Left ventricle myocardium superior (tissue), 1 donor: ENCODE results near the gene SLC27A2. TPM values are rescaled to one million over a fixed set of nuclear protein-coding genes. Genes with fewer than 3 reads are reported as not detected.
"Not testable (repeated sequence)": the region's sequence is repeated elsewhere in the genome, so short reads cannot be mapped to it uniquely, and the experiment has no call there.

Experiments used
- ATAC-seq: fragments of 200-7000 bp; cut with Tn5 transposase; one replicate; pipeline ENCODE4 v1.9.1; 2020; ENCODE audit warnings: mild to moderate bottlenecking, moderate library complexity
- DNase-seq: peaks from one replicate; pipeline ENCODE4 v3.0.0-alpha.2; 2020
- intact Hi-C: fragments of 100-400 bp; cut with micrococcal nuclease; formaldehyde crosslinking; loops from one replicate; pipeline ENCODE4 v1.11.0; 2022
- long read RNA-seq: library from polyadenylated mRNA; unstranded; transcript quantifications from one replicate; pipeline ENCODE4 v2.0.0, GENCODE V29; 2021
- total RNA-seq: library from RNA; stranded (reverse); fragmentation: NEBNext Ultra II Directional; extraction: Animal tissue kit (Norgen Biotek cat#: 25700); gene quantifications from one replicate; pipeline ENCODE4 v1.2.1, GENCODE V29; 2021
- donor health status: DM: no; HTN: yes; CAD: no; lungs with severe emphysema.

Gene SLC27A2
- not detected for total RNA-seq
- long read RNA-seq = 0 reads

DNA sequence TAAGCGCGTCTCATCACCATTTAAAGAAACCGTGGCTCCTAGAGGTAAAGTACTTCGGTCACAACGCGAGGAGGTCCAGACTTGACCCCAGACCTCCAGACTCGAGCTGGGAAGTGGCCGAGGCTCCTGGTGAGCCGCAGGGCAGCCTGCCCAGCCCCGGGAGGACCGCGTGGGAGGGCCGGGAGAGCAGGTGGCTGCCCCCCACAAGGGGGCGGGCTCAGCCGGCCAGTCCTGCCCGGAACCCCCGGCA is at the start of gene SLC27A2:
Gene SLC27A2, plus strand, starts transcription at position 228 of the 250 bp plus-strand sequence. CDS start 232 bp downstream, outside the sequence.
- DNase-seq (no peak), ATAC-seq (peak; percentile 66)
- intact Hi-C loops = no loop called here

DNA sequence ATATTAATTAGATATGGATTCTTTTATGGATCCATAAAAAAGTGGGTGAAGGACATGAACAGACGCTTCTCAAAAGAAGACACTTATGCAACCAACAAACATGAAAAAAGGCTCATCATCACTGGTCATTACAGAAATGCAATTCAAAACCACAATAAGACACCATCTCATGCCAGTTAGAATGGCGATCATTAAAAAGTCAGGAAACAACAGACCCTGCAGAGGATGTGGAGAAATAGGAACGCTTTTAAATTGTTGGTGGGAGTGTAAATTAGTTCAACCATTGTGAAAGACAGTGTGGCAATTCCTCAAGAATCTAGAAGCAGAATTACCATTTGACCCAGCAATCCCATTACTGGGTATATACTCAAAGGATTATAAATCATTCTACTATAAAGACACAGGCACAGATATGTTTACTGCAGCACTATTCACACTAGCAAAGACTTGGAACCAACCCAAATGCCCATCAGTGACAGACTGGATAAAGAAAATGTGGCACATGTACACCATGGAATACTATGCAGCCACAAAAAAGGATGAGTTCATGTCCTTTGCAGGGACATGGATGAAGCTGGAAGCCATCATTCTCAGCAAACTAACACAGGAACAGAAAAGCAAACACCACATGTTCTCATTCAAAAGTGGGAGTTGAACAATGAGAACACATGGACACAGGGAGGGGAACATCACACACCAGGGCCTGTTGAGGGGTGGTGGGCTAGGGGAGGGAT is 49.6 kb upstream of the SLC27A2 start:
- DNase-seq, ATAC-seq, intact Hi-C loops: not testable (repeated sequence)

DNA sequence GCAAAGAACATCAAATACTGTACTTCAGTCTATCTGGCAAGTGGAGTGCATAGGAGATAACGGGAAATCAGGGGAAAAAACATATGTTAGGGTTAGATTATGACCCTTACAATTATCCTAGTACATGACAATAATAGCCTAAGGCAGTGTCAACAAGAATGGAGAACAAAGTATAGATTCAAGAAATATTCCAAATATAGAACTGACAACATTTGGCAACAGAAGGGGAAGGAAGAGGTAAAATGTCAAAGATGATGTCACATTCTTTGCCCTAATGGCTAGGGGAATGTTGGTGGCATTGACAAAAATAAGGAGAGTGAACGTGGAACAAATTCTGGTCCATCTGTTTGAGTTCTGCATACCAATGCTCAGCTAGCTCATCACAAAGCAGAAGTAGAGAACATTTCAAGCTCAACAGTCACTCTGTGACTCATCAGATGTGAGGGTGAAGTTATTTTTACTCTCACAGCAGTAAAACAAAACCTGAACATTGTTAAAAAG is 47.4 kb upstream of the SLC27A2 start:
- DNase-seq = no peak
- intact Hi-C loops = no loop called here
- ATAC-seq = peak; percentile 79

DNA sequence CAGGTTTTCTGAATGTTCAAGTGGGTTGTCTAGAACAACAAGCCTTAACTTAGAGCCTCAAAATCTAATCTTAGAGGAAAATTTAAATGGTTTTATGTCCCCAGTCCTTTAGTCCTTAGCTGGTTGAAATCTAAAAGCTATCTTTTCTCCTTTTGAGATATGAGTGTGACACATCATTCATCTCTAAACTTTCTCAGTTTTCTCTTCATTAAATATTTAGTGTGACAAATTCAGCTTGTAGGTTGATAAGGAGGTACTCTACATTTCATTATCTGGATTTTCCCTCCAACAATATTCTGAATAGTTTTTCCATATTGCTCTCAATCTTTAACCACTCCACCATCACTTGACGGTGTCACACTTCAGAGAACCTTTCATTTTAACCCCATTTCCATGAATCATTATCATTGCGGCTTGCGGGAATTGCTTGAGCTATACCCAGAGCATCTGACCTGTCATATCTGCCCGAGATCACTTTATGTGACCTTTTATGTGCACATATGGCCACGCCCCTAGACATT is 46.9 kb upstream of the SLC27A2 start:
- DNase-seq (no peak), ATAC-seq (no peak)
- intact Hi-C loops = no loop called here

DNA sequence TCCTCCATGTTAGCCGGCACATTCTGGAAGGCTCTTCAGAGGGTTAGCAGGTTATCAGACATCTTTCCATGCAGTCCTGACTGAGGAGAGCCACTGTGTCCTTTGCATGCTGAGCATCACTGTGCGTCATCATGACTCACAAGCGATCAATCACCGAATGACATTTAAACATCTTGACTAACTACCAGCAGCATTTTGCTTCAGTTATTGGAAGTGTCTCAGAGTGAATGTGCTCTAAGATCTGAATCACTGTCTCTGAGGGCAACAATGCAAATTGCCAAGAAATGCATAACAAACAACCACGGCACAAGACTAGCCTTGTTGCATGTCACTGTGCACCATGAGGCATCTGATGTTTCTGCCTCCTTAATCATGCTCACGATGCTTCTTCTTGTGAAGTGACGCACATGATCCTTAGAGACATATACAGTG is 44.6 kb upstream of the SLC27A2 start:
- no peak for ATAC-seq
- intact Hi-C loops = no loop called here
- no peak for DNase-seq

DNA sequence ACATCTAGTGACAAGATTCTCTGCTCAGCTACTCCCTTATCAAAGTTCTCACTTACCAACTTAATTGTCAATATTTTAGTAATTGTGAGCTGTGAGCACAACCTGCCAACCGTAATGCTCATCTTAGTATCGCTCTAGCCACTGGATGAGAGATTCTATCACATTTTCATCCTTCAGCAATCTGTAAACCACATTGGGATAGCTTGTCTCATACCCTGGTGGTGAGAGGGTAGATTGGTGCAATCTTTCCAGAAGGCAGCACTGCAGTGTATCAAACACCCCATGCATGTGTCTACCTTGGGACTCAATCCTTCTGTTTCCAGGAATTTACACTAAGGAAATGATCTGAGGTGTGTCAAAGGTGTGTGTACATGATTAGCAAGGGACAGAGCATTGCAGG is 44.1 kb upstream of the SLC27A2 start:
- intact Hi-C loops = no loop called here
- ATAC-seq = no peak
- DNase-seq = no peak

DNA sequence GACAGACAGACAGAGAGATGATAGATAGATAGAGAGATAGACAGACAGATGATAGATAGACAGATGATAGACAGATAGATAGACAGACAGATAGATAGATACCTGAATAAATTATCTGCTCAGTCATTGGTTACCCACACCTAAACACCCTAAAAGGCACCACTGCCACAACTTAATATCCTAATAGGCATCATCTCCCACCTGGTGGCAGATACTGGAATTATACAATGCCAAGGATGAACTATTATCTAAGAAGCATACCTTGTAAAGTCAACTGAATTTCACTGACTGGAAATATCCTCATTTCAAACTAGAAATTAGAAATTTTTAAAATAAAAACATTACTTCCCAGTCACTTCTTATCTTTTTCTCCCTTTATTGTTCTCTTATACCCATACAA is 43.6 kb upstream of the SLC27A2 start:
- intact Hi-C loops = no loop called here
- no peak for ATAC-seq
- no peak for DNase-seq

DNA sequence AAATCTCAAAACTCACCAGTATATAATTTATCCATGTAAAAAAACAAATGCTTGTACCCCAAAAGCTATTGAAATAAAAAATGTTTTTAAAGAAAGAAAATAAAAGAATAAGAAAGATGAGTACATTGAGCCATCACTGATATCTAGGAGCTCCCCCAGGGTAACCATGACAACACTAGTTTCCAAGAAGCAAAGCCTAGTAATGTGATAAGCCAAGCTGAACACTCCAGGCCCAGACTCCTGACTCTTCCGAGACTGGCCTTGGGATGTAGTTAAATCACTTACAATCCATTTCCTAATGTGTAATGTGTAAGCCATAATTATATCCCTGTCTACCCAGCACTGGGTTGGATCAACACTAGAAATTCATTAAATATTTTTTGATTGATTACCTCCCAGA is 41.9 kb upstream of the SLC27A2 start:
- DNase-seq (no peak), ATAC-seq (no peak)
- intact Hi-C loops = loop anchor here (10.0 kb wide), 1 partner anchor 905 kb away; no protein-coding TSS in a partner anchor

DNA sequence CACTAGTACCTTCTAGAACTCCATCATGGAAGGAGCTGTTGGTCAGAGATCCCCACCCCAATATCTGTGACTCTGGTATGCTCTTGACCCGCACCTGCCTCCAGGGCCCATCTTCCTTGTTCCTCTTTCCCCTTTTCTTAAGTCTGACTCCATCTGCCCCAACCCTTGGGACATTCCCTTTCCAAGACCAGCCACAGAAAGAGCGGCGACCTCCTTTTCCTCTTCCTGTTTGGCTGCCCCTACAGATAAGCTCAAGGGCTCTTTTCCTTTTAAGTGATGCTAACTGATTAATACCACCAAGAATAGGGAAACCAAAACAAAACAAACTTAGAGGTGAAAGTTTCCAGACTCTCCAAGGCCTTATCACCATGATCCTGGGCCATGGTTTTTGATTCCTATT is 41.0 kb upstream of the SLC27A2 start:
- intact Hi-C loops = loop anchor here (10.0 kb wide), 1 partner anchor 906 kb away; no protein-coding TSS in a partner anchor
- DNase-seq (no peak), ATAC-seq (no peak)

DNA sequence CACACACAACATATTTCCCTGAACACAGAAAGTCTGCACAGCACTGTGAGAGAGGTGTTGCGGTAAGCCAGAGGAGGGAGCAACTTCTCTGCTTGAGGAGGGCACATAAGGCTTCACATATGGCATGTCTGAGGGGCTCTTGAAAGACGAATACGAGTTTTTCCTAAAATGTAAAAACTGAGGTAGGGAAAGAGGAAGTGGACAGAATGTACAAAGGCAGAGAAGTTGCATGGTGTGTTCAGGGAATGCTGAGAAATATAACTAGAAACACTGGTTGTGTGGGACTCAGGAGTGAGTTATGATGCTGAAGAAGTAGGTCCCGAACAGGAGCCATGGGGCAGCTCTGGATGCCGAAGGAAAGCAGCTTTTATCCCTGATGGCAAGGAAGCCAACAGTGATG is 40.1 kb upstream of the SLC27A2 start:
- intact Hi-C loops = loop anchor here (10.0 kb wide), 1 partner anchor 907 kb away; no protein-coding TSS in a partner anchor
- ATAC-seq (no peak), DNase-seq (no peak)

DNA sequence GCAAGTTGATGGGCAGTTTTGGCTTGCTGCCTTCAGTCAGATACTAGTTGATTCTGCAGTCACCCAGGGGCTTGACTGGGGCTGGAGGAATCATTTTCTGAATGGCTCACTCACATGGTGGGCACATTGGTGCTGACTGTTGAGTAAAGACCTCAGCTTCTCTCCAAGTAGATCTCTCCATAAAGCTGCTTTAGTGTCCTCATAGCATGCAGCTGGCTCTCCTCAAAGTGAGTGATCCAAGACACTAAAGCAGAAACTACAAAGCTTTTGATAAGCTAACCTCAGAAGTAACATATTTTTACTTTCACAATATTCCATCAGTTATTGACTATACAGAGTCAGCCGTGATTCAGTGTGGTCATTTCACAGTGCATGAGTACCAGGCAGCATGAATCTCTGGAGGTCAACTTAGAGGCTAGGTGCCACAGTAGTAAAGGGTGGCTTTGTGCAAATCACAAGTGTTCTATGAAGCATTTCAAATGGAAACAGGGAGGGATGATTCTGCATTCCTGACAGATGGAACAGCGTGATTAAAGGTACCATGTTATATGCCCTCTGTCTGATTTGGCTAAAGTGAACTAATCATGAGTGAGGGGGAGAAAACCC is 38.6 kb upstream of the SLC27A2 start:
- no peak for ATAC-seq
- intact Hi-C loops = loop anchor here (10.0 kb wide), 1 partner anchor 909 kb away; no protein-coding TSS in a partner anchor
- no peak for DNase-seq

DNA sequence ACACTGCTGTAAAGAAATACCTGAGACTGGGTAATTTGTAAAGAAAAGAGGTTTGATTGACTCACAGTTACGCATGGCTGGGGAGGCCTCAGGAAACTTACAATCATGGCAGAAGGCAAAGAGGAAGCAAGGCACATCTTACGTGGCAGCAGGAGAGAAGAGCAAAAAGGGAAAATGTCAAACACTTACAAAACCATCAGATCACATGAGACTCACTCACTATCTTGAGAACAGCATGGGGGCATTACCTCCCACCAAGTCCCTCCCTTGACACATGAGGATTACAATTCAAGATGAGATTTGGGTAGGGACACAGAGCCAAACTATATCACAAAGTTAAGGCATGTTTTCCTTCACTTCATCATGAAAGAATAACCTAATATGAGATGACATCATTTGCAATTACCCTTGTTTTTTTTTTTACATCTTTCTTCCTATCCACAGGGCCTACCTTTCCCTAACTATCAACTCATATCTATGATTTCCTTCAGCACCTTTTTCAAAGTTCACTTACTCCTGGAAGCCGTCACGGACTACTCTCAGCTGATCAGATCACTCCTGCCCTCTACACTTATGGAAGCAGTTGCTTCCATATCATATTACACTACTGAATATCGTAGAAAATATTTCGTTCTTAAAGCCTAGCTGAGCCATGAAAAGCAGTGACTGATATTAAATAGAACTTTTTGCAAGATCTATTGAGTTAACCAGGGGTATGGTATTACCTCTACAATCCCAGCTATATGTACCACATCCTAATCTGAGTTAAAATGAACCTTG is 37.5 kb upstream of the SLC27A2 start:
- ATAC-seq (no peak), DNase-seq (no peak)
- intact Hi-C loops = loop anchor here (5.0 to 10.0 kb wide), 2 partner anchors 910 to 1282 kb away; no protein-coding TSS in a partner anchor

DNA sequence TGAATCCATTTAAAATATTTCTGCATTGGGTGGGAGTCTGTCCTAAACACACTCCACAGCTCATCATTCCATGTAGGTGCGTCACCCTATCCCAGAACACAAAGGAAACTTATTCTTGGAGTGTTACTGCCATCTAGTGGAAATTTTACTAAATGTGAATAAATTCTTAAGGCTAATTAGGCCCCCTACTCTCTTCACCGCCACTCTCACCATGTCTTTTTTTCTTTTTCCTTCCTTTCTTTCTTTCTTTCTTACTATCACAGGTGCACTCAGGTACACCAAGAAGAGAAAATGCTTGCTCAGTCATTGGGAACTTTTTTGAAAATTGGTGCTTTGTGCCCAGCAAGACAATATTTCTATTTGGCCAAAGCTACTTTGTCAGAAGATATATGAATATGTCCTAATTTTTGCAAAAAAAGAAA is 36.5 kb upstream of the SLC27A2 start:
- ATAC-seq = peak; percentile 82
- intact Hi-C loops = loop anchor here (5.0 to 10.0 kb wide), 2 partner anchors 911 to 1283 kb away; no protein-coding TSS in a partner anchor
- DNase-seq = no peak

DNA sequence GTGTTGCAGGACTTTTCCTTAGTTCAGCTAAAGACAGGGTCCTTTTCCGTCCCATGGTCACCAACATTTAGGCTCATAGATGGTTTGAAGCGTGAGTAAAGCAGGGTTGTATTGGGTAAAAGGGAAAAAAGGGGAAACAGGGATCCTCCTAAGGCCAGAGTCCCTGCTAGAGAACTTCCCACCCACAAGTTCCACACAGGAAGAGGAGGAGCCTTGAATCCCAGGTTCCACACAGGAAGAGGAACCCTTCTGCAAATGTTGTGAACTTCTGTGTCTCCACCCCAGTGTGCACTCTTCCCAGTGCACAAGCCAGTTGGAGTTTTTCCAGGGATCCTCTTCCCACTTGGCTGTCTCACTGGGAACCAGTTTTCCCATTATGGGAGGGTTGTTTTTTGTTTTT is 35.4 kb upstream of the SLC27A2 start:
- DNase-seq (no peak), ATAC-seq (peak; percentile 28)
- intact Hi-C loops = loop anchor here (5.0 to 10.0 kb wide), 2 partner anchors 912 to 1284 kb away; no protein-coding TSS in a partner anchor

DNA sequence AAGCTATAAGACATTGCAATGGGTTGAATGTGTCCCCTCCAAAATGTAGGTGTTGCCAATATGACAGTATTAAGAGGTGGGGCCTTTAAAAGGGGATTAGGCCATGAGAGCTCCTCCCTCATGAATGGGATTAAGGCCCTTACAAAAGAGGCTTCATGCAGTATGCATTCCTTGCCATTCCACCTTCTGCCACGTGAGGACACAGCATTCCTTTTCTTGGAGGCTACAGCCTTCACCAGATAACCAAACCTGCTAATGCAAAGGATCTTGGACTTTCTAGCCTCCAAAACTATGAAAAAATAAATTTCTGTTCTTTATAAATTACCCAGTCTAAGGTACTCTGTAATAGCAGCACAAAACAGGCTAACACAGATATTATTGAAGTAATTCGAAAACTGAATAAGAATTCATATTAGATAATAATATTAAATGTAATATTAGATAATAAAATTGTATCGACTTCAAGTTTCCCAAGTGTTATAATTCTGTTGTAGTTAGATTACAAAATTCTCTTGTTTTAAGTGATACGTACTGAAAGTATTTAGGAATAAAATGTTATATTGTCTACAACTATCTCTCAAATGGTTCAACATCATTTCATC is 33.5 kb upstream of the SLC27A2 start:
- DNase-seq (no peak), ATAC-seq (no peak)
- intact Hi-C loops = loop anchor here (5.0 to 10.0 kb wide), 2 partner anchors 914 to 1286 kb away; no protein-coding TSS in a partner anchor

DNA sequence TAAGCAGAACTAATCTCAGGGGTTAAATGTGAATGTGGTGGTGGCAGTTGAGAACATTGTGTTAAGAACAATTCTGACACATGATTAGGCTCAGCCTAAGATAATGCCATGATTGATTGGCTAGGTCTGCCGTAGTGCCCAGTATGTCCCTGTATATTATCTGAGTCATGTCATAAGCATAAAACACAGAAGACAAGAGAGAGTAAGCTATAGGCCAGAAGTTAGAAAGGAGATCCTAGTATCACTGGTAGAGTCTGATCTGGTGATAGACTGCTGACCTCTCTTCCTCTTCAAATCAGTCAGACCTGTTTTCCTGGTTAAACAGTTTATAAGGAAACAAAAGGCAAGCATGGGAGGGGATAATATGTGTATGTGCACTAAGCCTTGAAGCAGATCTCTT is 32.9 kb upstream of the SLC27A2 start:
- intact Hi-C loops = loop anchor here (5.0 to 10.0 kb wide), 2 partner anchors 914 to 1287 kb away; no protein-coding TSS in a partner anchor
- DNase-seq (no peak), ATAC-seq (no peak)

DNA sequence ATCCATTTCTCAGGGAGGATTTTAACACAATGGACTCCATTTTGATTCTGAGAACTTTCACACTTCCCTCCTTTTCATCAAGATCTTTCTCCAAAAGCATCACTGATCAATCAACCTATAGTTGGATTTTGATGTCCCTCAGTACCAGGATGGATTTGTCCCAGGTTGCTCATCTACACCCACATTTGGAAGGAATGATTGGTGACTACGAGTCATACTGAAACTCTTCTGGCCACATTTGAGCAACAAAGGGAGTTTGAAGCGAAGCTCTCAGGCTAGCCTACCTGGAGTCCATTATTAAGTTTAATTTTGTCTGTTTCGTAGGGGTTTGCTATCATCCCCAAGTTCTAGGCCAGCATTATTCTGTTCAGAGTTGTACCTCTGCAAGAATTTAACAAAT is 31.6 kb upstream of the SLC27A2 start:
- DNase-seq (no peak), ATAC-seq (no peak)
- intact Hi-C loops = no loop called here

DNA sequence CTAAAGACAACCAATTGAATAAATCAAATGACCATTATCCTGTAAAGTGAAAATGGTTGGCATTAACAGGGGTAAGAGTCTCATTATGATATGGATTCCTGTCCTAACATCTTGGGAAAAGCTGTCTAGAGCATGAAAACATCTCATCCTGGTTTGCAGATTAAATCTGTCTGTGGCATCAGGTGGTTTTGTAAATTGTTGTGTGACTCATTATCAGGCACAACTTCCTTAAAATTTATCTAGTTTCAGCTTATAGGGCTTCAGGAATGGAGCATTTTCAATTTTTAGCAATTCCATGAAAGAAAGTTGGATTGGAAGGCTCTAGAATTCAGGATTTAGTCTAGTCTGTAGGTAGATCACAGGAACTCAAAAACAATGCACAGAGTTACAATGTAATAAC is 31.1 kb upstream of the SLC27A2 start:
- ATAC-seq = no peak
- intact Hi-C loops = no loop called here

DNA sequence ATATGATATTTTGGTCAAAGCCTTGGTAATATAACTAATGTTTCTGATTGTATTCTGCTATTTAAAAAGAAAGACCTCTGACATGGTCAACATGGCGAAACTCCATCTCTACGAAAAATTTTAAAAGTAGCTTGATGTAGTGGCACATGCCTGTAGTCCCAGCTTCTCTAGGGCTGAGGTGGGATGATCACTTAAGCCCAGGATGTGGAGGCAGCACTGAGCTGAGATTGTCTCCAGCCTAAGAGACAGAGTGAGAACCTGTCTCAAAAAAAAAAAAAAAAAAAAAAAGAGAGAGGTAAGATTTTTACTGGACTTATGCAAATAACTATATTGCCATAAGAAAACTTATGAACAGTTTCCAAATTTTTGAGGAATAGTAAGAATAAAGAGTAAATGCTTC is 30.5 kb upstream of the SLC27A2 start:
- ATAC-seq = no peak
- intact Hi-C loops = no loop called here
- no peak for DNase-seq

More for the DNA sequence above, 31.1 kb upstream of the SLC27A2 start:
- DNase-seq = no peak
